Measurements from ENCODE around the gene CXCR4.

- TF ChIP-seq RB1 (IDR thresholded peaks at IDR 0.05; ENCODE audit: low read depth) (no peak), NR4A1 (CRISPR knock-in tag; IDR thresholded peaks at IDR 0.05) (no peak), NR4A1 (tag; IDR thresholded peaks at IDR 0.05) (no peak), MGA (IDR thresholded peaks at IDR 0.05) (no peak), ETV1 (tag; conservative IDR thresholded peaks at IDR 0.05; ENCODE audit: low read depth) (no peak), RCOR1 (IDR thresholded peaks at IDR 0.05; ENCODE audit: borderline replicate concordance in 1 of 2, low read depth in 2 of 2, low read length in 2 of 2) (no peak), CUX1 (CRISPR knock-in tag; IDR thresholded peaks at IDR 0.05) (no peak), USF2 (CRISPR knock-in tag; IDR thresholded peaks at IDR 0.05) (no peak), ETV5 (CRISPR knock-in tag; IDR thresholded peaks at IDR 0.05; ENCODE audit: low read depth) (no peak)
These were observed 533 bp downstream of the CXCR4 start for GRCh38 chr2:136117391-136117841.

Measured in K562 (cell line).